DND-41 (cell line): ENCODE data around the gene CDCA3.

Source experiments
- EZH2 ChIP-seq: IDR thresholded peaks from 3 replicates; pipeline ENCODE4 v1.6.1; 2012; ENCODE audit warnings: borderline replicate concordance, low read depth, mild to moderate bottlenecking, moderate library complexity, low read length, inconsistent platforms; ENCODE audit not compliant: severe bottlenecking
- TF ChIP-seq, protein P1 (sequence below): IDR thresholded peaks from 2 replicates; pipeline ENCODE4 v1.5.1; 2012; ENCODE audit warnings: borderline replicate concordance, low read length, moderate library complexity, mild to moderate bottlenecking; ENCODE audit not compliant: poor library complexity, severe bottlenecking; ENCODE audit errors: extremely low read depth

DNA sequence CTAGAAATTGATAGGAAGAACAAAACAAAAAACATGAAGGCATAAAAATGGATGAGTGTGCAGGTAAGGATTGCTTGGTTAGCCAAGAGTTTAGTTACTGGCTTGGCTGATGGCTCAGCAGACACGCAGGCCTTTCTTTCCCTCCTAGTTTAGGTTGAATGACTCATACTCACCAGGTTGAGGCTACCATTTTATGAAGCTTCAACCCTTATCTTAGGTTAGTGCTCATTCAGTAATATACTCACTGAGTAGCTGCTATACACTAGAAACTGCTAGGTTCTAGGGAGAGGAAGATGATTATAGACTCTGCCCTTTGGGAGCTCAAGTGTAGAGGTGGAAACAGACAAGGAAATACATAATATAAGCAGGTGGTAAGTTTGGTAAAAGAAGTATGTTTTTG is 16.8 kb downstream of the CDCA3 start:
- TF ChIP-seq, protein P1, sequence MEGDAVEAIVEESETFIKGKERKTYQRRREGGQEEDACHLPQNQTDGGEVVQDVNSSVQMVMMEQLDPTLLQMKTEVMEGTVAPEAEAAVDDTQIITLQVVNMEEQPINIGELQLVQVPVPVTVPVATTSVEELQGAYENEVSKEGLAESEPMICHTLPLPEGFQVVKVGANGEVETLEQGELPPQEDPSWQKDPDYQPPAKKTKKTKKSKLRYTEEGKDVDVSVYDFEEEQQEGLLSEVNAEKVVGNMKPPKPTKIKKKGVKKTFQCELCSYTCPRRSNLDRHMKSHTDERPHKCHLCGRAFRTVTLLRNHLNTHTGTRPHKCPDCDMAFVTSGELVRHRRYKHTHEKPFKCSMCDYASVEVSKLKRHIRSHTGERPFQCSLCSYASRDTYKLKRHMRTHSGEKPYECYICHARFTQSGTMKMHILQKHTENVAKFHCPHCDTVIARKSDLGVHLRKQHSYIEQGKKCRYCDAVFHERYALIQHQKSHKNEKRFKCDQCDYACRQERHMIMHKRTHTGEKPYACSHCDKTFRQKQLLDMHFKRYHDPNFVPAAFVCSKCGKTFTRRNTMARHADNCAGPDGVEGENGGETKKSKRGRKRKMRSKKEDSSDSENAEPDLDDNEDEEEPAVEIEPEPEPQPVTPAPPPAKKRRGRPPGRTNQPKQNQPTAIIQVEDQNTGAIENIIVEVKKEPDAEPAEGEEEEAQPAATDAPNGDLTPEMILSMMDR = no peak
- no peak for TF ChIP-seq EZH2
